Fibroblast of villous mesenchyme (primary cell): ENCODE results near the gene ATPAF1. TPM values are rescaled to one million over a fixed set of nuclear protein-coding genes. Genes with fewer than 3 reads are reported as not detected.

Experiments
- DNase-seq: peaks from one replicate; pipeline ENCODE4 v3.0.0-alpha.2; 2010; ENCODE audit warnings: low read depth
- H3K4me3 ChIP-seq: 2 replicates; pipeline ENCODE4 v1.5.1; 2011; ENCODE audit warnings: low read depth, mild to moderate bottlenecking, low read length
- total RNA-seq: library from RNA; depleted of rRNA; stranded (reverse); fragments of >200 nt; gene quantifications from 2 replicates; pipeline ENCODE4 v1.2.3, GENCODE V29; 2012
- TF ChIP-seq, protein P1 (sequence below): IDR thresholded peaks from 2 replicates; pipeline ENCODE4 v1.5.1; 2012; ENCODE audit warnings: low read depth, mild to moderate bottlenecking, low read length; ENCODE audit not compliant: insufficient read depth

Gene ATPAF1
- total RNA-seq, 1 donor = 66.1 TPM

DNA sequence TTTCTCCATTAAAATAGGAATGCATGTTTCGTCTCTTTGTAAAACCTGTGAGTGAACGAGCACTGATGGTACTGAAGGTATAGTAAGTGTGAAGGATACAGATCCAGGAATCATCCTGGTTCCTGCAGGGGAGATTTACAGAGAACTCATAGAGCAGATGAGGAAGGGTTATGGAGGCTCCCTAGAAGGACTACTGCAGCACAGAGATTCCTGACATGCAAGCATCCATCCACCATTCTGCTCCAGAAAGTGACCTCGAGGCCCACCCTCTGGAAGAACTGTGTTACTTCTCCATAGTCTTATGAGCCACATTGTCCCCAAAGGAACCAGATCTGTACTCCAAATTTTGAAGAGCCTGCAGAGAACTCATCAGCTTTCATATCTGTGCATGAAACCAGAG is 78.6 kb downstream of the ATPAF1 start:
- H3K4me3 ChIP-seq = no peak overlapping the region
- no peak for DNase-seq
- TF ChIP-seq, protein P1, sequence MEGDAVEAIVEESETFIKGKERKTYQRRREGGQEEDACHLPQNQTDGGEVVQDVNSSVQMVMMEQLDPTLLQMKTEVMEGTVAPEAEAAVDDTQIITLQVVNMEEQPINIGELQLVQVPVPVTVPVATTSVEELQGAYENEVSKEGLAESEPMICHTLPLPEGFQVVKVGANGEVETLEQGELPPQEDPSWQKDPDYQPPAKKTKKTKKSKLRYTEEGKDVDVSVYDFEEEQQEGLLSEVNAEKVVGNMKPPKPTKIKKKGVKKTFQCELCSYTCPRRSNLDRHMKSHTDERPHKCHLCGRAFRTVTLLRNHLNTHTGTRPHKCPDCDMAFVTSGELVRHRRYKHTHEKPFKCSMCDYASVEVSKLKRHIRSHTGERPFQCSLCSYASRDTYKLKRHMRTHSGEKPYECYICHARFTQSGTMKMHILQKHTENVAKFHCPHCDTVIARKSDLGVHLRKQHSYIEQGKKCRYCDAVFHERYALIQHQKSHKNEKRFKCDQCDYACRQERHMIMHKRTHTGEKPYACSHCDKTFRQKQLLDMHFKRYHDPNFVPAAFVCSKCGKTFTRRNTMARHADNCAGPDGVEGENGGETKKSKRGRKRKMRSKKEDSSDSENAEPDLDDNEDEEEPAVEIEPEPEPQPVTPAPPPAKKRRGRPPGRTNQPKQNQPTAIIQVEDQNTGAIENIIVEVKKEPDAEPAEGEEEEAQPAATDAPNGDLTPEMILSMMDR = no peak

DNA sequence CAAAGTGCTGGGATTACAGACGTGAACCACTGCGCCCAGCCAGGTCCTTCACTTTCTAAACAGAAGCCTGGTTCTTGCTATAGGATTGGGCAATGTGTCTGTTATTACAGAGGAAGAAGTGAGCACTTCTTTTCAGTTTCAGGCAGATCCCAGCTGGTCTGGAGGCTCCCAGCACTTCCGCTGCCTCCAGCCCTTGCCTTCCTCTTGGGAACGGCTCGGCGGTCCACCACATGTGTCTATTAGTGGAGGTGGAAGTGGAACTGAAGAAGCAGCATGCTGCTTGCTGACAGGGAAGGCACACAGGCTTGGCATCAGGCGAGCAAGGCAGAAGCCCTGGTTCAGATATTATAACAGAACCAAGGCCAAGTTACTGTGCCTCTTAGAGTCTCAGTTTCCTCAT is 81.1 kb downstream of the ATPAF1 start:
- TF ChIP-seq, protein P1 = no peak
- no peak overlapping the region for H3K4me3 ChIP-seq
- no peak for DNase-seq

DNA sequence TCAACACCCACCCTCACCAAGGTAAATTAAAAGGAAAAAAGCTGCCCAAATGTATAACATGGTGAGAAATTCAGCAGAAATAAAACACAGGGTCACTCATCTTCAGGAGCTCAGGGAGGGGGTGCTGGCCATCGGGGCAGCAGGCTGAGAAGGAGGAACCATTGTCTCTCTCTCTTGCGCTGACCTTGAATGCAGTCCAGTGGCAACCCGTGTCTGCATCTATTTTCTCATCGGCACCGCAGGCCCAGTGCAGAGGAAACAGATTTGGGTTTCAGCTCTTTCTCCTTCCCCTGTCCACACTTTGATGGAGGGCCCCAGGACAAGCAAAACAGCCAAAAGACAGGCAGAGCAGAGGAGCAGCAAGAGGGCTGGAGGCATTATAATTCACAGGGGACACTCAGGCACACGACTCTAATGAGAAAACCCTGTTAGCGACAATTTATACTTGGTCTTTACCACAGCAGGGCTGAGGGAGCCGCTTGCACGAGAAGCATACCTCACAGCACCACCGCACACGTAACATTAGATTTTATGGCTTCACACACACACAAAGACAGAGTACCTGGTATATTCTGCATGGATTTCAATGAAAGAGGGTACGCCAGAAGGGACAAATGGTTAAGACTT is 82.7 kb downstream of the ATPAF1 start:
- TF ChIP-seq, protein P1 = no peak
- DNase-seq = no peak
- H3K4me3 ChIP-seq = no peak overlapping the region

DNA sequence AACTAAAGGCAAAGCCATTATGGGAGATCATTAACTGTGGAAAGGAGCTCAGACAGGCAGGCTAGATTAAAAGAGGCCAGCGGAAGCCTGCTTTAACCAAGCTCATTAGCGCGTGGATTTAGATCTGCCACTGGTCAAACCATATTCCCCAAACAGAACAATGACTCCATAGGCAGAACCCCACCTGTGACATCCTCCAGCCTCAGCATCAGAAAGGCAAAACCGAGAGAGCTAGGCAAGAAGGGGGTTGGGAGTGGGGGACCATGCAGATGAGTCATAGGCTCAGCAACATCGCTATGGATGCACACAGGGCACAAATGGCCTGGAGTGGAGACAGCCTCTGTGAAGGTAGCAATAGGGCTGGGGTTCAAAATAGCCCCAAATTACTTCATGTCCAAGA is 84.7 kb downstream of the ATPAF1 start:
- H3K4me3 ChIP-seq = no peak overlapping the region
- DNase-seq = no peak
- TF ChIP-seq, protein P1 = no peak

DNA sequence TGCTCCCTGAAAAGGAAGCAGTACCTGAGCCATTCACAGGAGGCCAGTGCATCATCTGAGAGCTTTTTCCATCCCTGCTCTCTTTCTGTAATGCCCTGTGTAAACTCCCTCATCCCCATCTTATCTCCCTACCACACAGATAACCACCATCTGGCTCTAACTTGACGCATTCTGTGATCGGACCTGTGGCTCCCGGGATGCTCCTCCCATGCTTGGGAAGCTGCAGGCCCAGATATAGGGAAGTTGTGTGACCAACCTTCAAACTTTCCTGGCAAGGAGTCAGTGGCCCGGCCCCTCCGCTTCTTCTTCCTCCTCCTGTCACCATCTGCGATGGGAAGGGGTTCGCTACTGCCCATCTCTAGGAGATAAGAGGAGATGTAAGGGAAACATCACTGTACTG is 85.2 kb downstream of the ATPAF1 start:
- H3K4me3 ChIP-seq = no peak overlapping the region
- peak; percentile 36 for DNase-seq
- TF ChIP-seq, protein P1 = no peak

Other genes with a start within 250 kb of the ATPAF1 start
- not detected in 2 replicates for gene DMBX1, start 178.5 kb downstream of the ATPAF1 start, total RNA-seq
- not detected in 2 replicates for gene KNCN, start 116.7 kb downstream of the ATPAF1 start, total RNA-seq
- 14.7 and 19.6 TPM in 2 replicates for gene MKNK1, start 64.1 kb downstream of the ATPAF1 start, total RNA-seq
- 5.2 and 8.6 TPM in 2 replicates for gene MOB3C, start 51.6 kb downstream of the ATPAF1 start, total RNA-seq
- gene TEX38, start 3.5 kb upstream of the ATPAF1 start, total RNA-seq = under 0.01 TPM in 1 of 2 replicates, not detected in the other
- gene EFCAB14, start 50.8 kb upstream of the ATPAF1 start, total RNA-seq = 58.3 and 64.3 TPM in 2 replicates
- gene CYP4B1, start 130.7 kb upstream of the ATPAF1 start, total RNA-seq = not detected in 2 replicates